ENCODE results near the gene KCNG2.

DNA sequence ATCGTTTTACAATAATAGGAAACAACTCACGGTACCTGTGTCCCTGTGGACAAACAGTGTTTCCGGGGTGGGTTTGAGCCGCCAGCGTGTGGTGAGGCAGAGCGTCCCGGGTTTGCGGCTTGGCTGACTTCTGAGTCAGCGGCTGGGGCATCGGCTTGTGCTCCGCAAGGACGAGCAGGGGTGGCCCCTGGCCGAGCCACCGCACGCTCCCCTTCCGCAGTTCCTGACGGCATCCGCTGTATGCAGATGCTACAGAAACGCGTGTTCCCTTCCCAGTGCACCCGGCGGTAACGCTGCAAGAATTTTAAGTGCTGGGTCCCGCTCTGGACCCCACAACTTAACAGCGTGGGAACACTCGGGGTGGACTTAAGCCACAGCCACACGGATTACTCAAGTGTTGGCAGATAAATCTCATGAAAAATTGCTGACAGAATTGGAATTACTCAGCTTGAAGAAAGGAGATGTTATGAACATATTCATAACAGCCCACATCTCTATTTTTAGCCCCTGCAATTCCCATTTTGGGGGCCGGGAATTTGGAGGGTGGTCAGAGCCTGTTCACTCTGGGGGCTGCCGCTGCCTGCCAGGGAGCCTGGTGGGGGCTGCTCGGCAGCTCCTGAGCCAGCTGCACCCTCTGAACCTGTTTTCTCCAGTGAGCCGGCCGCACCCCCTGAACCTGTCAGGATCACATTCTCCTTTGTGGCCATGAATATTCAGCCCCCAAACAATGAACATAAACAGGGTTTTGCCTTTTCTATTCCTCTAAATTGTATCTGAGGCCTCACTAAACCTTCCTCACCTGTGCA is 12.6 kb upstream of the KCNG2 start:
- no peak for TF ChIP-seq JUND (IDR thresholded peaks at IDR 0.05; ENCODE audit: borderline replicate concordance, low read depth, low read length)
- TF ChIP-seq JUND (tag; IDR thresholded peaks at IDR 0.05; ENCODE audit: borderline replicate concordance, low read depth, low read length), result no peak
- no peak for TF ChIP-seq CREM (IDR thresholded peaks at IDR 0.05; ENCODE audit: low read depth)
- no peak for TF ChIP-seq CBX8 (IDR thresholded peaks at IDR 0.05; ENCODE audit: borderline replicate concordance, extremely low read depth, low read depth, low read length, poor library complexity, severe bottlenecking)
- TF ChIP-seq ZNF184 (CRISPR knock-in tag; IDR thresholded peaks at IDR 0.05), result no peak
- no peak for TF ChIP-seq NFATC3 (IDR thresholded peaks at IDR 0.05)
- no peak for TF ChIP-seq ZNF175 (CRISPR knock-in tag; IDR thresholded peaks at IDR 0.05; ENCODE audit: low read depth)
- TF ChIP-seq, protein P1, sequence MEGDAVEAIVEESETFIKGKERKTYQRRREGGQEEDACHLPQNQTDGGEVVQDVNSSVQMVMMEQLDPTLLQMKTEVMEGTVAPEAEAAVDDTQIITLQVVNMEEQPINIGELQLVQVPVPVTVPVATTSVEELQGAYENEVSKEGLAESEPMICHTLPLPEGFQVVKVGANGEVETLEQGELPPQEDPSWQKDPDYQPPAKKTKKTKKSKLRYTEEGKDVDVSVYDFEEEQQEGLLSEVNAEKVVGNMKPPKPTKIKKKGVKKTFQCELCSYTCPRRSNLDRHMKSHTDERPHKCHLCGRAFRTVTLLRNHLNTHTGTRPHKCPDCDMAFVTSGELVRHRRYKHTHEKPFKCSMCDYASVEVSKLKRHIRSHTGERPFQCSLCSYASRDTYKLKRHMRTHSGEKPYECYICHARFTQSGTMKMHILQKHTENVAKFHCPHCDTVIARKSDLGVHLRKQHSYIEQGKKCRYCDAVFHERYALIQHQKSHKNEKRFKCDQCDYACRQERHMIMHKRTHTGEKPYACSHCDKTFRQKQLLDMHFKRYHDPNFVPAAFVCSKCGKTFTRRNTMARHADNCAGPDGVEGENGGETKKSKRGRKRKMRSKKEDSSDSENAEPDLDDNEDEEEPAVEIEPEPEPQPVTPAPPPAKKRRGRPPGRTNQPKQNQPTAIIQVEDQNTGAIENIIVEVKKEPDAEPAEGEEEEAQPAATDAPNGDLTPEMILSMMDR (IDR thresholded peaks at IDR 0.05 in 2 of 3, conservative IDR thresholded peaks at IDR 0.05 in 1 of 3; ENCODE audit: insufficient read depth in 2 of 3, low read depth in 1 of 3, low read length in 3 of 3), result no peak
- TF ChIP-seq SAFB (IDR thresholded peaks at IDR 0.05; ENCODE audit: borderline replicate concordance, low read depth, low read length), result no peak
- TF ChIP-seq TBP (optimal IDR thresholded peaks at IDR 0.05; ENCODE audit: low read depth, low read length), result no peak
- TF ChIP-seq, protein P2, sequence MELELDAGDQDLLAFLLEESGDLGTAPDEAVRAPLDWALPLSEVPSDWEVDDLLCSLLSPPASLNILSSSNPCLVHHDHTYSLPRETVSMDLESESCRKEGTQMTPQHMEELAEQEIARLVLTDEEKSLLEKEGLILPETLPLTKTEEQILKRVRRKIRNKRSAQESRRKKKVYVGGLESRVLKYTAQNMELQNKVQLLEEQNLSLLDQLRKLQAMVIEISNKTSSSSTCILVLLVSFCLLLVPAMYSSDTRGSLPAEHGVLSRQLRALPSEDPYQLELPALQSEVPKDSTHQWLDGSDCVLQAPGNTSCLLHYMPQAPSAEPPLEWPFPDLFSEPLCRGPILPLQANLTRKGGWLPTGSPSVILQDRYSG (tag; conservative IDR thresholded peaks at IDR 0.05; ENCODE audit: low read depth), result no peak

Data from K562 (cell line).